Ectodermal cell (in vitro differentiated cells): ENCODE results near the gene CAMSAP1.

Experiments used
- H3K27ac ChIP-seq: 2 replicates; pipeline ENCODE4 v1.7.0; 2013; ENCODE audit warnings: mild to moderate bottlenecking, low read depth, low read length; ENCODE audit not compliant: insufficient read depth, poor library complexity, severe bottlenecking
- H3K27me3 ChIP-seq: 2 replicates; pipeline ENCODE4 v1.7.0; 2013; ENCODE audit warnings: mild to moderate bottlenecking, low read length; ENCODE audit not compliant: insufficient read depth, control insufficient read depth, poor library complexity, severe bottlenecking
- H3K36me3 ChIP-seq: one replicate; pipeline ENCODE4 v1.7.0; 2013; ENCODE audit warnings: low read length; ENCODE audit not compliant: control insufficient read depth, insufficient read depth
- H3K4me1 ChIP-seq: one replicate; pipeline ENCODE4 v1.7.0; 2013; ENCODE audit warnings: low read length; ENCODE audit not compliant: control insufficient read depth, insufficient read depth
- H3K4me3 ChIP-seq: 2 replicates; pipeline ENCODE4 v1.7.0; 2013; ENCODE audit warnings: low read depth, low read length, control low read depth; ENCODE audit not compliant: insufficient read depth
- H3K9me3 ChIP-seq: 2 replicates; pipeline ENCODE4 v1.7.0; 2013; ENCODE audit warnings: mild to moderate bottlenecking, low read length, moderate library complexity; ENCODE audit not compliant: control insufficient read depth
- WGBS, 2 experiments: methylation state at CpG; one replicate each; pipeline ENCODE4 v1.1.7; 2013; ENCODE audit warnings: missing lambda C conversion rate in 2 of 2; 5-methylcytosine and 5-hydroxymethylcytosine counted together

The CAMSAP1 gene

GRCh38 chr9:135786146-135786690 lies 121.1 kb downstream of the CAMSAP1 start:
- no peak overlapping the region for H3K27ac ChIP-seq
- no peak overlapping the region for H3K4me3 ChIP-seq
- H3K27me3 ChIP-seq: no peaks in the 10 kb centered on the region
- whole genome bisulfite sequencing, 2 experiments: 94 to 95% methylated on average over 44 of the region's 44 CpGs
- H3K9me3 ChIP-seq: no peaks in the 10 kb centered on the region
- no peaks in the 10 kb centered on the region for H3K36me3 ChIP-seq
- H3K4me1 ChIP-seq: no peaks in the 10 kb centered on the region

- no peaks in the 10 kb centered on the region for H3K27me3 ChIP-seq
- 92 to 94% methylated on average over 21 to 22 of the region's 22 CpGs for WGBS, 2 experiments
These were observed 122.3 kb downstream of the CAMSAP1 start for GRCh38 chr9:135785013-135785575.

GRCh38 chr9:135783540-135784245 lies 123.7 kb downstream of the CAMSAP1 start:
- no peaks in the 10 kb centered on the region for H3K36me3 ChIP-seq
- no peaks in the 10 kb centered on the region for H3K9me3 ChIP-seq
- no peaks in the 10 kb centered on the region for H3K27me3 ChIP-seq
- H3K4me3 ChIP-seq: no peak overlapping the region
- 87 to 89% methylated on average over 30 of the region's 30 CpGs for WGBS, 2 experiments
- no peak overlapping the region for H3K27ac ChIP-seq
- no peaks in the 10 kb centered on the region for H3K4me1 ChIP-seq

More at GRCh38 chr9:135785013-135785575, 122.3 kb downstream of the CAMSAP1 start:
- Histone ChIP-seq H3K27ac (no peak overlapping the region), H3K36me3 (no peaks in the 10 kb centered on the region), H3K4me1 (no peaks in the 10 kb centered on the region), H3K4me3 (no peak overlapping the region), H3K9me3 (no peaks in the 10 kb centered on the region)

GRCh38 chr9:135782946-135783345 lies 124.4 kb downstream of the CAMSAP1 start:
- Histone ChIP-seq H3K4me3 (no peak overlapping the region), H3K27ac (no peak overlapping the region), H3K36me3 (no peaks in the 10 kb centered on the region), H3K4me1 (no peaks in the 10 kb centered on the region), H3K27me3 (no peaks in the 10 kb centered on the region), H3K9me3 (no peaks in the 10 kb centered on the region)
- 93 to 96% methylated on average over 24 of the region's 24 CpGs for WGBS, 2 experiments

GRCh38 chr9:135780626-135781025 lies 126.7 kb downstream of the CAMSAP1 start:
- no peak overlapping the region for H3K4me3 ChIP-seq
- H3K4me1 ChIP-seq: no peaks in the 10 kb centered on the region
- H3K27me3 ChIP-seq: no peaks in the 10 kb centered on the region
- no peaks in the 10 kb centered on the region for H3K9me3 ChIP-seq
- no peak overlapping the region for H3K27ac ChIP-seq
- H3K36me3 ChIP-seq: no peaks in the 10 kb centered on the region
- WGBS, 2 experiments: 89 to 92% methylated on average over 21 of the region's 21 CpGs

GRCh38 chr9:135780086-135780485 lies 127.3 kb downstream of the CAMSAP1 start:
- Histone ChIP-seq H3K36me3 (no peaks in the 10 kb centered on the region), H3K4me3 (no peak overlapping the region), H3K4me1 (no peaks in the 10 kb centered on the region), H3K9me3 (no peaks in the 10 kb centered on the region), H3K27me3 (no peaks in the 10 kb centered on the region), H3K27ac (no peak overlapping the region)
- WGBS, 2 experiments: 91 to 93% methylated on average over 16 of the region's 16 CpGs

- H3K9me3 ChIP-seq: no peaks in the 10 kb centered on the region
- H3K36me3 ChIP-seq: no peaks in the 10 kb centered on the region
- no peaks in the 10 kb centered on the region for H3K4me1 ChIP-seq
- WGBS, 2 experiments: 91 to 93% methylated on average over 14 of the region's 14 CpGs
- H3K27me3 ChIP-seq: no peaks in the 10 kb centered on the region
- H3K27ac ChIP-seq: no peak overlapping the region
- no peak overlapping the region for H3K4me3 ChIP-seq
These were observed 127.8 kb downstream of the CAMSAP1 start for GRCh38 chr9:135779571-135779970.

- Histone ChIP-seq H3K4me3 (no peak overlapping the region), H3K27ac (no peak overlapping the region), H3K9me3 (no peaks in the 10 kb centered on the region), H3K4me1 (no peaks in the 10 kb centered on the region), H3K27me3 (no peaks in the 10 kb centered on the region), H3K36me3 (no peaks in the 10 kb centered on the region)
- WGBS, 2 experiments: 96% methylated on average over 19 of the region's 19 CpGs
These were observed 128.9 kb downstream of the CAMSAP1 start for GRCh38 chr9:135778421-135778820.

- Histone ChIP-seq H3K36me3 (no peaks in the 10 kb centered on the region), H3K9me3 (no peaks in the 10 kb centered on the region), H3K4me1 (no peaks in the 10 kb centered on the region), H3K27ac (no peak overlapping the region), H3K27me3 (no peaks in the 10 kb centered on the region), H3K4me3 (no peak overlapping the region)
These were observed 129.6 kb downstream of the CAMSAP1 start for GRCh38 chr9:135777623-135778177.

- H3K36me3 ChIP-seq: no peaks in the 10 kb centered on the region
- WGBS, 2 experiments: 90% methylated on average over 25 of the region's 25 CpGs
- H3K4me1 ChIP-seq: no peaks in the 10 kb centered on the region
- H3K27me3 ChIP-seq: no peaks in the 10 kb centered on the region
- no peaks in the 10 kb centered on the region for H3K9me3 ChIP-seq
- H3K27ac ChIP-seq: no peak overlapping the region
- no peak overlapping the region for H3K4me3 ChIP-seq
These were observed 130.3 kb downstream of the CAMSAP1 start for GRCh38 chr9:135776893-135777622.
